ENCODE data around the gene FCGR3A. TPM values are rescaled to one million over a fixed set of nuclear protein-coding genes. Genes with fewer than 3 reads are reported as not detected.
"Not testable (repeated sequence)": the region's sequence is repeated elsewhere in the genome, so short reads cannot be mapped to it uniquely, and the experiment has no call there.

Gene FCGR3A
- total and polyA plus RNA-seq, 2 donors (not counting 1 experiment from before 2014, with no cell fraction given) = 1.3 to 3.1 TPM

DNA sequence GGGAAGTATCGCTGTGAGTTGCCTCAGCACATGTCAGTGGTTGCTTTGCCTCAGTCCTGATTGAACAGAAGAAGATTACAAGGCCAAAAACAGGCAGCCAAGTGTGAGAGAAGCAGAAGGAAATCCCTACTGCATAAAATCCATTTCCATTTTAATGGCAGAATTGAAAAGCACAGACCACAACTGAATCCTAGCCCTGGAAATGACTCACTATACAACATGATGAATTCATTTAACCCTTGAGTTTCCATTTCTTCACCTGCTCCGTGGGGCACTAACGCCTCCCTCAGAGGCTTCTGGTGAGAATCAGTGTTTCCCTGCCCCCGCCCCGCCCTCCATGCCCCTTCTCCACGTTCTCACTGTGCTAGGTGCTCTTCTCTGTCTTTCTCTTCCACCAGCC is 40.3 kb upstream of the FCGR3A start:
- H3K9ac ChIP-seq (ENCODE audit: low read length); intact Hi-C loops (cut with micrococcal nuclease): not testable (repeated sequence)

DNA sequence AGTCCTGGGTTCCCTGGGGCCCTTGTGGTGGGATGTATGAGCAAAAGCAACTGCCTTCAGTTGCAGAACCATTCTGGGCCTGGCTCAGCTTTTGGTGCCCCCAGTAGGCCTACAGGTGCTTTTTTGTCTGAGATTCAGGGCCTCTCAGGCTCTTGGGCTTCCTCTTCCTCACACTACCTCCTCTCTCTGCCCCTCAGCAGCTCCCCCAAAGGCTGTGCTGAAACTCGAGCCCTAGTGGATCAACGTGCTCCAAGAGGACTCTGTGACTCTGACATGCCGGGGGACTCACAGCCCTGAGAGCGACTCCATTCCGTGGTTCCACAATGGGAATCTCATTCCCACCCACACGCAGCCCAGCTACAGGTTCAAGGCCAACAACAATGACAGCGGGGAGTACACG is 39.7 kb upstream of the FCGR3A start:
- H3K9me3 Mint-ChIP-seq (ENCODE audit: insufficient read depth) = not testable (repeated sequence)
- 100% methylated on average over 3 of the region's 8 CpGs for WGBS (ENCODE audit: insufficient coverage)

More for the DNA sequence above, 40.3 kb upstream of the FCGR3A start:
- H3K4me1 Mint-ChIP-seq; H3K4me3 Mint-ChIP-seq; H3K27ac ChIP-seq (ENCODE audit: low read length in 2 of 2); H3K27me3 ChIP-seq (replicated peaks in 1 of 4; ENCODE audit: control extremely low read depth in 1 of 4, control insufficient read depth in 3 of 4, insufficient read depth in 4 of 4, low read length in 3 of 4); H3K9me3 ChIP-seq (ENCODE audit: control extremely low read depth in 1 of 3, control insufficient read depth in 2 of 3, insufficient read depth in 1 of 3, low read length in 2 of 3); H3K9me3 Mint-ChIP-seq (ENCODE audit: insufficient read depth); CTCF ChIA-PET; ATAC-seq (ENCODE audit: low read depth); H3K4me2 ChIP-seq (replicated peaks; ENCODE audit: low read depth, low read length, poor library complexity, severe bottlenecking); H3K27ac Mint-ChIP-seq; H3K4me1 ChIP-seq (ENCODE audit: control insufficient read depth in 2 of 2, insufficient read depth in 2 of 2, low read length in 2 of 2); H4K20me1 ChIP-seq (ENCODE audit: control insufficient read depth, insufficient read depth, low read length, poor library complexity, severe bottlenecking); H3K4me3 ChIP-seq (ENCODE audit: control extremely low read depth in 1 of 5, extremely low read depth in 1 of 5, insufficient read depth in 1 of 5, low read depth in 2 of 5, low read length in 4 of 5); H3K79me2 ChIP-seq (ENCODE audit: control insufficient read depth, insufficient read depth, low read length); POLR2A ChIA-PET; DNase-seq; H3K27me3 Mint-ChIP-seq; H3K36me3 ChIP-seq (replicated peaks in 1 of 2; ENCODE audit: control extremely low read depth in 1 of 2, control insufficient read depth in 1 of 2, extremely low read depth in 1 of 2, insufficient read depth in 2 of 2, low read length in 1 of 2); H2AFZ ChIP-seq (ENCODE audit: insufficient read depth, low read depth, low read length, poor library complexity, severe bottlenecking): not testable (repeated sequence)
- 50% methylated on average over 1 of the region's 6 CpGs for WGBS (ENCODE audit: insufficient coverage)

DNA sequence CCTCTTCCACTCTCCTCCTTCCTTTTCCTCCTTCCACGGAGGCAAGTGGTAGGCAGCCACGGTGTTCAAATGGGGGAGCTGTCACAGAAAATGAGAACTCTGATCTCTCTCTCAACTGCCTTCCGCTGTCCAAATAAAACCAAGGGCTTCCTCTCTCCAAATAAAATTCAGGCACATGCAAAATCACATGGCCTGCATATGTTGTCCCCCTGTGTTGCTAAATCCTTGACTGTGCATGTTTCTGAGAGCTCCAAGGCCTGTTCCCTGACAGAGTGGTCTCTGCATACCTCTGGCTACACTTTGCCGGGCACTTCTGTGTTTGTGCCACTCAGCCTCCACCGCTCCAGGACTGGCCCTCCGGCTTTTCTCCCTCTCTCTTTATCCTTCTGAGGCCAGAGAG is 39.0 kb upstream of the FCGR3A start:
- H3K4me3 ChIP-seq (ENCODE audit: control extremely low read depth in 1 of 5, extremely low read depth in 1 of 5, insufficient read depth in 1 of 5, low read depth in 2 of 5, low read length in 4 of 5); H3K4me2 ChIP-seq (replicated peaks; ENCODE audit: low read depth, low read length, poor library complexity, severe bottlenecking); H3K79me2 ChIP-seq (ENCODE audit: control insufficient read depth, insufficient read depth, low read length); CTCF ChIA-PET; H3K9me3 ChIP-seq (ENCODE audit: control extremely low read depth in 1 of 3, control insufficient read depth in 2 of 3, insufficient read depth in 1 of 3, low read length in 2 of 3); H4K20me1 ChIP-seq (ENCODE audit: control insufficient read depth, insufficient read depth, low read length, poor library complexity, severe bottlenecking); H2AFZ ChIP-seq (ENCODE audit: insufficient read depth, low read depth, low read length, poor library complexity, severe bottlenecking); H3K36me3 ChIP-seq (replicated peaks in 1 of 2; ENCODE audit: control extremely low read depth in 1 of 2, control insufficient read depth in 1 of 2, extremely low read depth in 1 of 2, insufficient read depth in 2 of 2, low read length in 1 of 2); ATAC-seq (ENCODE audit: low read depth); intact Hi-C loops (cut with micrococcal nuclease); H3K27me3 ChIP-seq (replicated peaks in 1 of 4; ENCODE audit: control extremely low read depth in 1 of 4, control insufficient read depth in 3 of 4, insufficient read depth in 4 of 4, low read length in 3 of 4); H3K27ac ChIP-seq (ENCODE audit: low read length in 2 of 2); H3K4me1 ChIP-seq (ENCODE audit: control insufficient read depth in 2 of 2, insufficient read depth in 2 of 2, low read length in 2 of 2); H3K9me3 Mint-ChIP-seq (ENCODE audit: insufficient read depth); H3K9ac ChIP-seq (ENCODE audit: low read length); H3K27me3 Mint-ChIP-seq; DNase-seq; H3K4me1 Mint-ChIP-seq; H3K4me3 Mint-ChIP-seq; H3K27ac Mint-ChIP-seq; POLR2A ChIA-PET: not testable (repeated sequence)
- no CpG with 5 or more reads among the region's 6 CpGs for WGBS (ENCODE audit: insufficient coverage)

More for the DNA sequence above, 39.7 kb upstream of the FCGR3A start:
- H3K79me2 ChIP-seq (ENCODE audit: control insufficient read depth, insufficient read depth, low read length); CTCF ChIA-PET; H3K4me1 ChIP-seq (ENCODE audit: control insufficient read depth in 2 of 2, insufficient read depth in 2 of 2, low read length in 2 of 2); H3K9me3 ChIP-seq (ENCODE audit: control extremely low read depth in 1 of 3, control insufficient read depth in 2 of 3, insufficient read depth in 1 of 3, low read length in 2 of 3); H3K36me3 ChIP-seq (replicated peaks in 1 of 2; ENCODE audit: control extremely low read depth in 1 of 2, control insufficient read depth in 1 of 2, extremely low read depth in 1 of 2, insufficient read depth in 2 of 2, low read length in 1 of 2); H3K27me3 Mint-ChIP-seq; H3K4me3 ChIP-seq (ENCODE audit: control extremely low read depth in 1 of 5, extremely low read depth in 1 of 5, insufficient read depth in 1 of 5, low read depth in 2 of 5, low read length in 4 of 5); DNase-seq; H3K27ac Mint-ChIP-seq; POLR2A ChIA-PET; H3K4me3 Mint-ChIP-seq; H3K27ac ChIP-seq (ENCODE audit: low read length in 2 of 2); H2AFZ ChIP-seq (ENCODE audit: insufficient read depth, low read depth, low read length, poor library complexity, severe bottlenecking); H3K9ac ChIP-seq (ENCODE audit: low read length); H3K4me2 ChIP-seq (replicated peaks; ENCODE audit: low read depth, low read length, poor library complexity, severe bottlenecking); H3K4me1 Mint-ChIP-seq; intact Hi-C loops (cut with micrococcal nuclease); H3K27me3 ChIP-seq (replicated peaks in 1 of 4; ENCODE audit: control extremely low read depth in 1 of 4, control insufficient read depth in 3 of 4, insufficient read depth in 4 of 4, low read length in 3 of 4); ATAC-seq (ENCODE audit: low read depth); H4K20me1 ChIP-seq (ENCODE audit: control insufficient read depth, insufficient read depth, low read length, poor library complexity, severe bottlenecking): not testable (repeated sequence)

DNA sequence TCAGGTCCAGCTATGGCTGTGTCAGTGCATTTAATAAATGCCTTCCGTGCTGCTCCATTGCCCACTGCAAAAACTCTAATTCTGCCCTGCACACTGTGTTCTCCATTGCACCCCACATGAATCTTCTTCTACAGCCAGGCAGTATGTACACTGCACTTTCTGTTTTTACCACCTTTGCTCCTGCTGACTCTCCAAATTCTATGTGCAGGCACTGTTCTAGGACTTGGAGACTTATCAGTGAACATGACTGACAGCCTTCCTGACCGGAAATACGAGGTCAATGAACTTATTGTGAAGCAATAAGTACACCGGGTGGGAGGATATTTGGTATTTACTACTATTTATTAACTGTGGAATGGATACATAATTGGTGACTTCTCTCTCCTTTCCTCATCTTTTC is 33.3 kb upstream of the FCGR3A start:
- H3K27ac ChIP-seq (ENCODE audit: low read length in 2 of 2); H3K9me3 ChIP-seq (ENCODE audit: control extremely low read depth in 1 of 3, control insufficient read depth in 2 of 3, insufficient read depth in 1 of 3, low read length in 2 of 3); POLR2A ChIA-PET; H3K4me3 ChIP-seq (ENCODE audit: control extremely low read depth in 1 of 5, extremely low read depth in 1 of 5, insufficient read depth in 1 of 5, low read depth in 2 of 5, low read length in 4 of 5); H3K27me3 ChIP-seq (replicated peaks in 1 of 4; ENCODE audit: control extremely low read depth in 1 of 4, control insufficient read depth in 3 of 4, insufficient read depth in 4 of 4, low read length in 3 of 4); H3K79me2 ChIP-seq (ENCODE audit: control insufficient read depth, insufficient read depth, low read length); H3K36me3 ChIP-seq (replicated peaks in 1 of 2; ENCODE audit: control extremely low read depth in 1 of 2, control insufficient read depth in 1 of 2, extremely low read depth in 1 of 2, insufficient read depth in 2 of 2, low read length in 1 of 2); intact Hi-C loops (cut with micrococcal nuclease); H2AFZ ChIP-seq (ENCODE audit: insufficient read depth, low read depth, low read length, poor library complexity, severe bottlenecking); H3K9ac ChIP-seq (ENCODE audit: low read length); H3K9me3 Mint-ChIP-seq (ENCODE audit: insufficient read depth); ATAC-seq (ENCODE audit: low read depth); H3K27me3 Mint-ChIP-seq; CTCF ChIA-PET; H4K20me1 ChIP-seq (ENCODE audit: control insufficient read depth, insufficient read depth, low read length, poor library complexity, severe bottlenecking); DNase-seq; H3K4me1 ChIP-seq (ENCODE audit: control insufficient read depth in 2 of 2, insufficient read depth in 2 of 2, low read length in 2 of 2); H3K4me2 ChIP-seq (replicated peaks; ENCODE audit: low read depth, low read length, poor library complexity, severe bottlenecking); H3K4me1 Mint-ChIP-seq; H3K27ac Mint-ChIP-seq: not testable (repeated sequence)
- H3K4me3 Mint-ChIP-seq = peak overlapping the region; percentile 39
- no CpG with 5 or more reads among the region's 4 CpGs for WGBS (ENCODE audit: insufficient coverage)

All from B cell (primary cell).